ACHN (cell line): ENCODE measurements around the gene UGT8.
A peak's percentile ranks its signal among the peaks of the same experiment; 100 is the strongest.
"Not testable (repeated sequence)": the region's sequence is repeated elsewhere in the genome, so short reads cannot be mapped to it uniquely, and the experiment has no call there.

ENCODE experiments used
- DNase-seq: peaks from one replicate; pipeline ENCODE4 v3.0.0-alpha.2; 2015
- in situ Hi-C: cut with HindIII; loops from 2 replicates; pipeline ENCODE4 v1.10.0; 2017; ENCODE audit warnings: low sequenced_read_pairs, low pct_ligation_motif_present, low pct_unique_long_range_greater_than_20kb

The UGT8 gene

DNA sequence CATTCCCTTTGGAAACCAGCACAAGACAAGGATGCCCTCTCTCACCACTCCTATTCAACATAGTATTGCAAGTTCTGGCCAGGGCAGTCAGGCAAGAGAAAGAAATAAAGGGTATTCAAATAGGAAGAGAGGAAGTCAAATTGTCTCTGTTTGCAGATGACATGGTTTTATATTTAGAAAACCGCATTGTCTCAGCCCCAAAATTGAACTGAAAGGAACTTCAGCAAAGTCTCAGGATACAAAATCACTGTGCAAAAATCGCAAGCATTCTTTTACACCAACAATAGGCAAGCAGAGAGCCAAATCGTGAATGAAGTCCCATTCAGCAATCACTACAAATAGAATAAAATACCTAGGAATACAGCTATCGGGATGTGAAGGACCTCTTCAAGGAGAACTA, 72.1 kb downstream of the UGT8 start:
- in situ Hi-C loops, DNase-seq: not testable (repeated sequence)

DNA sequence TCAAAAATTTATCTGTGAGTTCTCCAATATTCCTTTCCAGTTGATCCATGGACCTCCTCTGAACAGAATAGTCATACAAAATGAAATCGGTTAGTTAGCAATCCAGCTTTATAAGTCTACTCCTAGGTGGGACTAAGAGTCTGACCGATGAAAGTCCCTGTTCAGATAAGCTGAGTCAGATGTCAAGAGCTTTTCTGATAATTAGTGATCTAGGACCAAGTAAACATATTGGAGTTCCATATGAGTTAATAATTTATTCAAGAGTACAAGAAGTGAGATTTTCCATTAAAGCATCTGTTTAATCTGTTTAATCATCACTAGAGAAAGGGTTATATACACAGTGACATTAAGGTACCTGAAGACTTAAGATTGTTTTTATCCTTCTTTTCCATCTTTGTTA, 74.7 kb downstream of the UGT8 start:
- in situ Hi-C loops = no loop called here
- no peak for DNase-seq

GRCh38 chr4:114674080-114674479, 75.5 kb downstream of the UGT8 start:
- in situ Hi-C loops = no loop called here
- no peak for DNase-seq

DNA sequence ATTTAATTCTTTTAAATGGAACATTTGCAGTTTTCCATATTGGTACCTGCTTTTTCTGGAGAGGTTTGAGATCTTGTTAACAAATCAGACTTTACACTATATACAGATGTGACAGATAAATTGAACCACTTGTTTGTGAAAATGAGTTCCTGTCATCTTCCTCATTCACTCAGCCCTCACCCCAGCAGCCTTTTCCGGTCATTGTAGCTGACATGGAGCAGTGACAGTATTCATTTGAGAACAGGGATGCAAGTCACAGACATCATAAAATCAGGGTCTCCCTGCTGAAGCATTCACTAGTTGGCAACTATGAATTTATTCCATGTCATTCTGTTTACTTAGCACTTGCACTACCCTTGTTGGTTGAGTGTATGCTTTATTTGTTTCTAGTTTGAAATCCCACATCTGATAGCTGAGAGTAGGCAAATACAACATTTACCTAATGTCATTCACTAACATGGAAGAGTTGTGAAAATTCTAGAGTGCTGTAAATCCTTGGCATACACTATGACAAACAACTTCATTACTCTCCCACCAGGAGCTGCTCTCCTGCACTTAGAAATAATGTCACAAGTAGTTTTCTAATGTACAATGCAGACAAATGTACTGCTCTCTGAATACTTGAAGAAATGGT, 78.9 kb downstream of the UGT8 start:
- in situ Hi-C loops = no loop called here
- no peak for DNase-seq

DNA sequence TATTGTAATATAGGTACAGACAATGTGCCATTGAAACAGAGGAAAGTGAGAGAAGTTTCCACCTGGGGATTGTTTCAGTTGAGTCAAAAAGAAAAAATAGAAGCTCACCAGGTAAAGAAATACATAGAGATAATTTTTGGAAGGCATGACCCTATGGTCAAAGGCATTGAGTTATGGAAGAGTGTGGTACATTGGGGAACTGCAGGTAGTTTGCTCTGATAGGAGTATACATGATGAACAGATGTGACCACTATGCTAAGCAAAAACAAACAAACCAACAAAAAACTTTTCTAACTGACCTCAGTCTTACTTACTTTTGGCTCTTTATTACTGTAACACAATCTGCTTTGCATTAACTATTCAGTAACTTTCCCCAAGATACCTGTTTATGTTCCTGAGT, 85.9 kb downstream of the UGT8 start:
- in situ Hi-C loops = no loop called here

GRCh38 chr4:114688059-114688458, 89.5 kb downstream of the UGT8 start:
- no peak for DNase-seq
- in situ Hi-C loops = no loop called here

More for the DNA sequence above, 85.9 kb downstream of the UGT8 start:
- no peak for DNase-seq

- DNase-seq = no peak
- in situ Hi-C loops = no loop called here
Measured at GRCh38 chr4:114690571-114690970, 92.0 kb downstream of the UGT8 start.

DNA sequence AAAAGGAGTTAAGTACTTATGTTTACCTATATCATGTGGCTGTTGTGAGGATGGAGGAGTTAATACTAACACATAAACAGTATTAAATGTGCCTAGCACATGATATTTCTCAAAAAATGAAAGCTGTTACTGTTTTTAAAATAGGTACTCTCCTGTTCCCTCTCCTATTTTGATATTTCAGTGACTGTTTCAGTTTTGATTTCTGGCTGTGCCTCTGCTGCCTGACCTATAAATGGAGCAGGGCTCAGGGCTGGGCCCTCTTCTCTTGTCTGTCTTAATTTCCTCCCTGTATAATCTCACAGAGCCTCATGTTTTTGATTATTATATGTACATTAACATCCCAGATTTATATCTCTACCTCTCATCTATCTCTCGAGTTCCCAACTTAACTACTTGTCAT, 93.3 kb downstream of the UGT8 start:
- in situ Hi-C loops = no loop called here

DNA sequence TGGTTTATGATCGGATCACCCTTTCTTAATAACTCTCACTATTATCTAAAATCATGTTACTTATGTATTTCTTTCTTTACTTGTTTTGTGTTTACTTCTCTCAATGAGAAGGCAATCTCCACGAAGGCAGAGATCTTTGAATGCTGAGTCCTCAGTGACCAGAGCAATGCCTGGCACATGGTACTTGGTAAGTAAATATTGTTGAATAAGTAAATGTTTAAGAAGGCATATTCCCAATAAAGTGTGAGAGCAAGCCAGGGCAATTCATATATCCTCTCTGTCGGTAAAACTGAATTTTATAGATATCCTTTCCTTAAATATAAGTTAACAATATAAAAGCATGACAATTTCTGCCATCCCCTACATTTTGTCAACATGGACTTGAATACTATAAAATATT, 94.4 kb downstream of the UGT8 start:
- no peak for DNase-seq
- in situ Hi-C loops = no loop called here

More for the DNA sequence above, 93.3 kb downstream of the UGT8 start:
- no peak for DNase-seq

GRCh38 chr4:114694770-114695169, 96.2 kb downstream of the UGT8 start:
- in situ Hi-C loops = no loop called here
- DNase-seq = peak; percentile 58

DNA sequence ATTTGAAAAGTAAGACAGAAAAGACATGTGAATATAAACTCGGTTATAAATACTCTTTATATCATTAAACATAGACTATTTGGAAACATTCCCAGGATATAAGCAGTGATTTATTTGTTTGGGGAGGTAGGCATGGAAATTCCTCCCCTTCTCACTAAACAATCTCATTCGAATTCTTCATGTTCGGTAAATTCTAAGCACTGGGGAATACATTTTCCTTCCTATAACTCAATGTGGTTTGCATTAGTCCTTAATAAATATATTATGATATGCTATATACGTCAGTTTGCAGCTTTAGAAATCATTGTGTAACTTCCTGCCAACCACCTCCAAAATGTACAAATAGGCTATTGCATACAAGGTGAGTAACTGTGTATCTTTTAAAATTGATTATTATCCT, 99.6 kb downstream of the UGT8 start:
- no peak for DNase-seq
- in situ Hi-C loops = no loop called here

DNA sequence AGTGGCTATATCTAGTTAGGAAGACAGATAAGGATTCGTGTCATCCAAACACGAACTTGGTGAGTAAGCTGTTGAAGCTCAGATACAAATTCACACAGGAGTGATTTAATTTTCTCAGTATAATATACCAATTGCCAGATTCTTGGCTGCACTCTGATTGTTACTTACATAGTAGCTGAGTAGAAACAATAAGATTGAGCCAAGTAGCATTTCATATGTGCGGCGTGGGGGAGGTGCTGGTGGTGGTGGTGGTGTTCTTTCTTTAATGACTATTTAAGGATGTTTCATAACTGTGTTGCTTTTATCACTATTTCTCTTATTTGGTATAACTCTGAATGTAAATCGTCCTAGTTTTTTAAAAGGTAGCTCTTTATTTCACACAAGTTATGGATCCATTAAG, 102.9 kb downstream of the UGT8 start:
- in situ Hi-C loops = loop anchor here (25.0 kb wide), 1 partner anchor 289 kb away; no protein-coding TSS in a partner anchor
- no peak for DNase-seq

GRCh38 chr4:114717432-114717831, 118.8 kb downstream of the UGT8 start:
- in situ Hi-C loops = loop anchor here (25.0 kb wide), 1 partner anchor 305 kb away; no protein-coding TSS in a partner anchor
- no peak for DNase-seq

DNA sequence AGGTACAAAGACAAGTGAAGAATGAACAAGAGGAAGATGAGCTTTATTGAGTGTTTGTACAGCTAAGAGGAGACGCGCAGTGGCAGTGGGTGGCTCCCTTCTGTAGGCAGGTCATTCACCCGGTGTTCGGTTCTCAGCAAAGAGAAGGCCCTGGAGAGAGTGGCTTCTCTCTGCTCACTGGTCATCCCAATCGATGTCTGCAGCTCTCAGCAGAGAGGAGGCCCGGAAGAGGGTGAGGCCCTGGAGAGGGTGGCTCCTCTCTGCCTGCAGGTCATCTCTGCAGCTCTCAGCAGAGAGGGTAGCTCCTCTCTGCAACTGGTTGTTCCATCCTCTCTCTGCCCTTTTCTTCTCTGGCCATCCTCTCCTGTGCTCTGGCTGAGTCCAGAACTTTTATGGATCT, 126.5 kb downstream of the UGT8 start:
- in situ Hi-C loops = no loop called here
- DNase-seq = no peak

DNA sequence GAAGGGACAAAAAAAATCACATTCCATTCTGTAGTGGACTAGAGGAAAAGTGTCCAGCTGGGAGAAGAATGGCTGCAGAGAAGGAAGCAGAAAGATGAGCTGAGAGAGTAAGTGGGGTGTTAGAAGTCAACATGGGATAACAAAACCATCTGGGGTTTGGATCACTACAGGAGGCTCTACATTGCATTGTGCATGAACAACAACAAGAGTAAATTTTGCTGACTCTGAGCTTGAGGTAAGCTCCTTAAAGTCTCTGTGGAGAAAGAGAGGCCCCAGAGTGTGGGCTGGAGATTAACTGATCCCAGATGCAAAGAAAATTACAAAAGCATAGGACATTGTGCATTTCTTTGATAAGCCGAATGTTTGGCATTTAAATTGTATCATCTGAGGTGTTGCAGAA, 128.9 kb downstream of the UGT8 start:
- DNase-seq = no peak
- in situ Hi-C loops = no loop called here
